Skeletal muscle tissue (tissue), 4 donors: ENCODE data around the gene PGS1. TPM values are rescaled to one million over a fixed set of nuclear protein-coding genes. Genes with fewer than 3 reads are reported as not detected.
A peak's percentile ranks its signal among the peaks of the same experiment; 100 is the strongest.
"Not testable (repeated sequence)": the region's sequence is repeated elsewhere in the genome, so short reads cannot be mapped to it uniquely, and the experiment has no call there.

ENCODE experiments used
- H3K27ac ChIP-seq: one replicate; pipeline ENCODE4 v1.7.0; 2013; ENCODE audit warnings: mild to moderate bottlenecking, low read depth, low read length, inconsistent platforms
- H3K27me3 ChIP-seq, 3 donors: one replicate each; pipeline ENCODE4 v1.7.0; 2013; ENCODE audit warnings: low read length in 3 of 3; ENCODE audit not compliant: control insufficient read depth in 3 of 3, insufficient read depth in 3 of 3
- H3K36me3 ChIP-seq, 3 donors: one replicate each; pipeline ENCODE4 v1.7.0; 2013; ENCODE audit warnings: low read length in 3 of 3; ENCODE audit not compliant: control insufficient read depth in 3 of 3, insufficient read depth in 3 of 3
- H3K4me1 ChIP-seq, 3 donors: one replicate each; pipeline ENCODE4 v1.7.0; 2013; ENCODE audit warnings: low read length in 3 of 3, mild to moderate bottlenecking in 3 of 3; ENCODE audit not compliant: control insufficient read depth in 3 of 3, insufficient read depth in 3 of 3
- H3K4me3 ChIP-seq, 3 donors: one replicate each; pipeline ENCODE4 v1.7.0; 2013; ENCODE audit warnings: low read length in 3 of 3
- H3K9ac ChIP-seq, 3 donors: one replicate each; pipeline ENCODE4 v1.7.0; 2013; ENCODE audit warnings: low read length in 3 of 3, mild to moderate bottlenecking in 3 of 3, moderate library complexity in 2 of 3, low read depth in 1 of 3
- H3K9me3 ChIP-seq, 3 donors: one replicate each; pipeline ENCODE4 v1.7.0; 2013; ENCODE audit warnings: low read length in 3 of 3; ENCODE audit not compliant: control insufficient read depth in 3 of 3
- total RNA-seq: library from RNA; depleted of rRNA; stranded (reverse); fragments of >200 nt; gene quantifications from one replicate; pipeline ENCODE4 v1.2.3, GENCODE V29; 2014
- donor health status: Osteomylitis.

The PGS1 gene
- total RNA-seq: 15.1 TPM

DNA sequence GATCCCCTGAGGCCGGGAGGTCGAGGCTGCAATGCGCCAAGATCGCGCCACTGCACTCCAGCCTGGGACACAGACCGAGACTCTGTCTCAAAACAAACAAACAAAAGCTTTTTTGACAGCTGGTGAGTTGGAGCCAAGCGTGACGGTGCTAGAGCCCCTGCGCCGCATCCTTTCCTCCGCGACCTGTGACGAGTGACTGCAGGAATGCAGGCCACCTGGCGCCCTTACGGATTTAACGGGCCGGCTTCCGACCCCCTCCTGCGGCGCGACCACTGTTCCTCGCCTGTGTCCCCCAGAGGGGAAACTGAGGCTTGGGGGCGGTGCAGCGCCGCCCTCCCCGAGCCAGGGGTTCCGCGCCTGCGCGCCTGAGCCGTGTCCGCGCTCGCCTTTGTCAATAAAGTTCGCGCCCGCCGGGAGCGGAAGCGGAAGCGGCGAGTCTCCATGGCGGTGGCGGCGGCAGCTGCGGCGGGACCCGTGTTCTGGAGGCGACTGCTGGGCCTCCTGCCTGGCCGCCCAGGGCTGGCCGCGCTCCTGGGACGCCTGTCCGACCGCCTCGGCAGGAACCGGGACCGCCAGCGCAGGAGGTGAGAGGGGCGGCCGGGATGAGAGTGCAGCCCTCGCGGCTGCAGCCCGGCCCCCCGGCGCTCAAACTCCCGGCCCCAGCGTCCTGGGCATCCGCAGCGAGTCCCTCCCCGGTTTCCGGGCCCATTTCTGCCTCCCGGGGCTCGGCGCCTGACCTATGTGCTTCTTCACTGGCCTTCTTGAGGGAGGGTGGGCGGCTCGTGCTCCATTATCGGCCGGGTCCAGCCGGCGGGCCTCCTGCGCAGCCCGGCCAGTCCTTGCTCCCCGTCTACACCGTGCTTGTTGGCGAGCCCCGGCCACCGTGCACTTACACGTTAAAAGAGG lies at the start of gene PGS1:
Gene PGS1, plus strand, starts transcription at position 425 of the 906 bp plus-strand sequence. Its CDS starts 17 bp downstream, at position 442.
- peak within 1 kb of the TSS; percentile 83 for H3K27ac ChIP-seq
- H3K27me3 ChIP-seq: no peaks in the 10 kb centered on the region
- peaks cover 22 to 53% (median 35%) of the 10 kb centered on the region in 3 donors for H3K4me1 ChIP-seq
- H3K4me3 ChIP-seq: peak within 1 kb of the TSS; percentile 92 to 96 (median 95)
- H3K9me3 ChIP-seq: no peaks in the 10 kb centered on the region
- H3K36me3 ChIP-seq: peaks cover 0 to 3% (median 0%) of the 10 kb centered on the region in 3 donors
- H3K9ac ChIP-seq: peak within 1 kb of the TSS; percentile 91 to 95 (median 93)

DNA sequence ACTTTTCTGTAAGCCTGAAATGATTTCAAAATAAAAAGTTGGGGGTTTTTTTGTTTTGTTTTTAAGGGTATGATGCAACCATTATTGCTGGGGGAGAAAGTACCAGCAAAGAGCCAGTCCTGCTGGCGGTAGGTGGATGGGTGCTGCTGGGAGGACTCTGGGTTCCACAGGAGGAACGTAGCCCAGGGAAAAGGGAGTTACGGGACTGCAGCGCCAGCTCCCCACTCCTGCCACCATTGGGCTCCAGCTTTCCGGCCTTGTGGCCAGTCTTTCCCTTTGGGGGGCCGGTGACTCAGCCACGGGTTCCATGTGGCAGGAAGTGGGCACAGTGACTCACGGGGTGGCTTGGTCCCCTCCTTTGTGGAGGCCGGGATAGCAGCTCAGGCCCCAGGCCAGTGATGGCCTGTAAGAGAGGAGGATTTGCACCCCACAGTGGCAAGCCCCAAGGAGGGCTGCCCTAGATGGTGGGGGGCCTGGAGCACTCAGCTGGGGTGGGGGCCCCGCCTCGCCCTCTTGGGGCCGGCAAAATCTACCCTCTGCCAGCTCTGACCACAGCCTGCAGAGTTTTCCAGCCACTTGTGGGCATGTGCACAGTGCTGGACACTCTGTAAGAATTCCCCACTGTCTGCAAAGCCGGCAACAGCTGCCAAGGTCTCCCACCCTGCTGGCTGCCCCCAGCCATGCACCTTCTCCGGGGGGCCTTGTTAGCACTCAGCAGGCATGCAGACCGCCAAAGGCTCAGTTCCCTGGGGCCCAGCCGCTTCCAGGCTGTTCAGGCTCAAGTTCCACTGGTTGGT lies 49.0 kb upstream of the PGS1 start:
- Histone ChIP-seq H3K27ac (peak overlapping the region; percentile 40), H3K27me3 (no peaks in the 10 kb centered on the region), H3K9me3 (no peaks in the 10 kb centered on the region), H3K36me3 (no peaks in the 10 kb centered on the region), H3K4me3 (no peak overlapping the region), H3K9ac (peak overlapping the region in 2 of 3 donors; percentile 6 to 8), H3K4me1 (peaks cover 20 to 31% (median 27%) of the 10 kb centered on the region in 3 donors)

GRCh38 chr17:78330570-78331224 lies 47.8 kb upstream of the PGS1 start:
- no peaks in the 10 kb centered on the region for H3K9me3 ChIP-seq
- no peak overlapping the region for H3K4me3 ChIP-seq
- peak overlapping the region; percentile 64 for H3K27ac ChIP-seq
- H3K4me1 ChIP-seq: peaks cover 9 to 19% (median 15%) of the 10 kb centered on the region in 3 donors
- no peaks in the 10 kb centered on the region for H3K36me3 ChIP-seq
- peak overlapping the region; percentile 13 to 40 (median 23) for H3K9ac ChIP-seq
- no peaks in the 10 kb centered on the region for H3K27me3 ChIP-seq

- peak overlapping the region; percentile 64 for H3K27ac ChIP-seq
- H3K27me3 ChIP-seq, H3K9me3 ChIP-seq, H3K4me3 ChIP-seq, H3K36me3 ChIP-seq: not testable (repeated sequence)
- H3K9ac ChIP-seq: peak overlapping the region in 2 of 3 donors; percentile 13 to 40
- H3K4me1 ChIP-seq: peaks cover 4 to 15% (median 11%) of the 10 kb centered on the region in 3 donors
Observed at GRCh38 chr17:78331355-78331754, 47.1 kb upstream of the PGS1 start.

GRCh38 chr17:78332991-78333390 lies 45.5 kb upstream of the PGS1 start:
- H3K9ac ChIP-seq: no peak overlapping the region

DNA sequence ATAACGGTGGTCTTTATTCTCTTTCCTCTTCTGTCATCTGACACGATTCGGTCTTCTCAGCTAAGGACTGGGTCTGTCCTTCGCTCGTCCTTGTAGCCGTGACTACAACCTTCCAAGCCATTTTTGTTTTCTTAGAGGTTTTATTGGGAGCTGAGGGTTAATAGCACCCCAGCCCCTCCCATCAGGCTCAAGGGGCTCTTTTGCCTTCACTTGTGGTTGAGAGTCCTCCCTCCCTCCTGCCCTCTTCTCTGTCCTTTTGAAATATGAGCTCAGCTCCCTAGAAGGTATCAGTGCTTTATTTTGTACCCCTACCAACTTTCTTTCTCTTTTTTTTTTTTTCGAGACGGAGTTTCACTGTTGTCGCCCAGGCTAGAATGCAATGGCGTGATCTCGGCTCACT lies 43.2 kb upstream of the PGS1 start:
- no peak overlapping the region for H3K9ac ChIP-seq
- no peaks in the 10 kb centered on the region for H3K36me3 ChIP-seq
- peaks cover 4 to 9% (median 9%) of the 10 kb centered on the region in 3 donors for H3K4me1 ChIP-seq
- no peaks in the 10 kb centered on the region for H3K9me3 ChIP-seq
- no peaks in the 10 kb centered on the region for H3K27me3 ChIP-seq
- no peak overlapping the region for H3K27ac ChIP-seq
- no peak overlapping the region for H3K4me3 ChIP-seq

More at GRCh38 chr17:78332991-78333390, 45.5 kb upstream of the PGS1 start:
- Histone ChIP-seq H3K27ac (no peak overlapping the region), H3K4me3 (no peak overlapping the region), H3K36me3 (no peaks in the 10 kb centered on the region), H3K4me1 (peaks cover 4 to 15% (median 11%) of the 10 kb centered on the region in 3 donors), H3K27me3 (no peaks in the 10 kb centered on the region), H3K9me3 (no peaks in the 10 kb centered on the region)

DNA sequence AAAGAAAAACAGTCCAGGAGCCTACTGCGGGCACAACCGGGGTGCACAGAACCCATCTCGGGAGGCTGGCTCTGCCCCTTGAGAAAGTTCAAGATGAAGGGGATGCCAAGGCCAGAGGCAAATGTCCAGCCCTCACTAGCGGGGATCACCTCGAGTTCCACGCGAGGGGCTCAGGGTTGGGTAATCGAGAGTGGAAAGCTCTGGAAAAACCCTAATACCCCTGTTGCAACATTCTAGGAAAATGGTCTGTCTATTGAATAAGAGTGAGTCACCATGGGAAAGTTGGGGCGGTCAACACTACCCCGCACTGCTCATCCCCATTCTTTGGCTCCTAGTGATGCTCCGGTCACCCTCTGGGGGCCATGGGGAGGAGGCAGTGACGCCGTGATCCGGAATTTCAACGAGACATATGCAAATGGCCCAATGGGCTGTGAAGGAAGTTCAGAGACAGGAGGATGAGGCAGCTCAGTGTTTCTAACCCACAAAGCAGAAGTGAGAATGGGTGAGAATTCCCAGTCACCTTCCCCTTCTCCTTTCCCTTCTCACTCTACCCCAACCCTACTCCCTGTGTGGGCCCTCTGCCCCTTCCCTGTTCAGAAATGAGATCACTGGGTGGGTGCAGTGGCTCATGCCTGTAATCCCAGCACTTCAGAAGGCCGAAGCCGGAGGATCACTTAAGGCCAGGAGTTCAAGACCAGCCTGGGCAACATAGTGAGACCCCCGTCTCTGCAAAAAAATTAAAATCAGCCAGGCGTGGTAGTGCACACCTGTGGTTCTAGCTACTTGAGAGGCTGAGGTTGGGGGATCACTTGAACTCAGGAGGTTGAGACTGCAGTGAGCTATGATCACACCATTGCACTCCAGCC lies 41.0 kb upstream of the PGS1 start:
- H3K9ac ChIP-seq: no peak overlapping the region
- H3K4me1 ChIP-seq: peaks cover 2 to 17% (median 12%) of the 10 kb centered on the region in 3 donors
- no peak overlapping the region for H3K4me3 ChIP-seq
- H3K27me3 ChIP-seq: no peaks in the 10 kb centered on the region
- H3K27ac ChIP-seq: peak overlapping the region; percentile 54
- no peaks in the 10 kb centered on the region for H3K36me3 ChIP-seq
- no peaks in the 10 kb centered on the region for H3K9me3 ChIP-seq

DNA sequence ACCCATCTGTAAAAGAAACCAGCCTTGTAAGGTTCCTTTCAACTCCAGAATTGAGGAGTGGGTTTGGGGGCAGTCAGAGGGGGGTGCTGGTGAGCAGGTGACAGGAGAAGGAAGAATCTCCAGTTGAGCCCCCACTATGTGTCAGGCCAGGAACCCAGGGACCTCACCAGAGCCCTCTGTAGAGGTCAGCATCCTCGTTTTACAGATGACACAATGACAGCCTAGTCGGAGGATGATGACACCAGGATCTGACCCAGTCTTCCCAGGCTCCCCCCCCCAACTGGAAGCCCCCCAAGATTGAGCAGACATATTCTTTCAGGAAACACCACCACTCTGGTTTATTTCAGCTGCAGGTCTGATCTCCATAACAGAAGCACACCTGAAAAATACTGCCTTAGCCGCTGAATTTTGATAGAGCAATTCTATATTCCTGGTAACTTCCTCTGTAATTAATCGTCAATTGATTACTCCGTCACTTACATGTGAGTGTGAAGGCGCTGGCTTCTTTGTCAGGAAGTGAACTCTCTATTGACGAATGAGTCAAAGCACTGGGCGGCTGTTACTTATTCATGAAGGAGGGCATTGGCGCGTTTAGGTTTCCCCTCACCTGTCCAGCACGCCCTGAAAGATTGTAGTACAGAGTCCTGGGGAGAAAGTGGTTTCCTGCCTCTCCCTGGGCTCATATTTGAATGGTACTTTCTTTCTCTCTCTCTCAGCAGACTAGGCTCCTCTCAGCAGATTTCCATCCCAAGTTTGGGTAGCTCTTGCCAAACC lies 39.8 kb upstream of the PGS1 start:
- Histone ChIP-seq H3K9me3 (no peaks in the 10 kb centered on the region), H3K4me1 (peaks cover 14 to 29% (median 24%) of the 10 kb centered on the region in 3 donors), H3K9ac (no peak overlapping the region), H3K36me3 (no peaks in the 10 kb centered on the region), H3K27me3 (no peaks in the 10 kb centered on the region), H3K4me3 (no peak overlapping the region), H3K27ac (no peak overlapping the region)
